ENCODE results near the gene RAET1L. TPM values are rescaled to one million over a fixed set of nuclear protein-coding genes. Genes with fewer than 3 reads are reported as not detected.
A peak's percentile ranks its signal among the peaks of the same experiment; 100 is the strongest.

Gene RAET1L
- total and polyA plus RNA-seq, 2 donors (not counting 3 experiments of a cell fraction or from before 2014, with no cell fraction given): not detected

- TF ChIP-seq, protein P1, sequence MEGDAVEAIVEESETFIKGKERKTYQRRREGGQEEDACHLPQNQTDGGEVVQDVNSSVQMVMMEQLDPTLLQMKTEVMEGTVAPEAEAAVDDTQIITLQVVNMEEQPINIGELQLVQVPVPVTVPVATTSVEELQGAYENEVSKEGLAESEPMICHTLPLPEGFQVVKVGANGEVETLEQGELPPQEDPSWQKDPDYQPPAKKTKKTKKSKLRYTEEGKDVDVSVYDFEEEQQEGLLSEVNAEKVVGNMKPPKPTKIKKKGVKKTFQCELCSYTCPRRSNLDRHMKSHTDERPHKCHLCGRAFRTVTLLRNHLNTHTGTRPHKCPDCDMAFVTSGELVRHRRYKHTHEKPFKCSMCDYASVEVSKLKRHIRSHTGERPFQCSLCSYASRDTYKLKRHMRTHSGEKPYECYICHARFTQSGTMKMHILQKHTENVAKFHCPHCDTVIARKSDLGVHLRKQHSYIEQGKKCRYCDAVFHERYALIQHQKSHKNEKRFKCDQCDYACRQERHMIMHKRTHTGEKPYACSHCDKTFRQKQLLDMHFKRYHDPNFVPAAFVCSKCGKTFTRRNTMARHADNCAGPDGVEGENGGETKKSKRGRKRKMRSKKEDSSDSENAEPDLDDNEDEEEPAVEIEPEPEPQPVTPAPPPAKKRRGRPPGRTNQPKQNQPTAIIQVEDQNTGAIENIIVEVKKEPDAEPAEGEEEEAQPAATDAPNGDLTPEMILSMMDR (IDR thresholded peaks at IDR 0.05; ENCODE audit: extremely low read depth in 1 of 2, insufficient read depth in 1 of 2, low read depth in 1 of 2, low read length in 2 of 2): peak; percentile 42 to 75
- TF ChIP-seq JUN (IDR thresholded peaks at IDR 0.05; ENCODE audit: borderline replicate concordance, insufficient read depth, insufficient read length, low read depth) (no peak), GATA2 (IDR thresholded peaks at IDR 0.05; ENCODE audit: insufficient read depth, insufficient read length, low read depth, low read length) (no peak), MYC (IDR thresholded peaks at IDR 0.05; ENCODE audit: low read depth, low read length) (no peak), EZH2 (IDR thresholded peaks at IDR 0.05; ENCODE audit: borderline replicate concordance, low read depth, low read length, severe bottlenecking) (no peak), FOS (IDR thresholded peaks at IDR 0.05; ENCODE audit: borderline replicate concordance, insufficient read depth, low read length) (peak; percentile 27), POLR2A (IDR thresholded peaks at IDR 0.05; ENCODE audit: low read depth, low read length) (peak; percentile 92), MAX (IDR thresholded peaks at IDR 0.05; ENCODE audit: insufficient read depth, insufficient read length) (no peak), POLR2AphosphoS5 (IDR thresholded peaks at IDR 0.05; ENCODE audit: insufficient read depth, low read depth, low read length) (peak; percentile 92)
- Histone ChIP-seq H3K4me2 (ENCODE audit: insufficient read depth, low read length) (peak within 1 kb of the TSS; percentile 78), H3K9ac (replicated peaks; ENCODE audit: extremely low read depth, insufficient read depth, low read length) (peak within 1 kb of the TSS; percentile 81), H3K79me2 (ENCODE audit: control insufficient read depth, insufficient read depth, low read length) (no peaks in the 10 kb centered on the region), H3K36me3 (ENCODE audit: control insufficient read depth in 2 of 2, extremely low read depth in 1 of 2, insufficient read depth in 2 of 2, low read length in 2 of 2) (peaks cover 0 to 2% of the 10 kb centered on the region in 2 experiments), H3K4me1 (ENCODE audit: control insufficient read depth, extremely low read depth, insufficient read depth, low read length) (peaks cover 4% of the 10 kb centered on the region), H3K9me1 (replicated peaks; ENCODE audit: control insufficient read depth, extremely low read depth, insufficient read depth, low read length) (no peaks in the 10 kb centered on the region), H3K4me3 (replicated peaks in 1 of 3; ENCODE audit: insufficient read depth in 1 of 3, low read depth in 1 of 3, low read length in 3 of 3) (peak within 1 kb of the TSS; percentile 72 to 88 (median 85)), H3K27ac (ENCODE audit: insufficient read depth, low read depth, low read length) (peak within 1 kb of the TSS; percentile 54), H4K20me1 (replicated peaks; ENCODE audit: control insufficient read depth, extremely low read depth, insufficient read depth, low read length) (no peaks in the 10 kb centered on the region), H2AFZ (ENCODE audit: low read depth, low read length) (peak within 1 kb of the TSS; percentile 96), H3K27me3 (ENCODE audit: control insufficient read depth in 2 of 2, insufficient read depth in 2 of 2, low read length in 2 of 2) (peaks cover 0 to under 1% of the 10 kb centered on the region in 2 experiments), H3K9me3 (replicated peaks; ENCODE audit: control insufficient read depth, insufficient read depth, low read length) (no peaks in the 10 kb centered on the region)
- FAIRE-seq (peak; percentile 96), DNase-seq (ENCODE audit: low read depth, low spot score) (peak; percentile 97)
- intact Hi-C loops (cut with micrococcal nuclease) (loop anchor here (1.0 to 2.0 kb wide), 5 partner anchors 44 to 503 kb away; partner anchors contain the start of genes GINM1 and RAET1L), dilution Hi-C loops (cut with MboI; ENCODE audit: extremely low pct_ligation_motif_present, low sequenced_read_pairs) (no loop called here)
- ChIA-PET POLR2A (no interaction called here), CTCF (interaction anchor here (0.5 to 3.4 kb wide), 14 partner anchors 10 to 748 kb away, joined by 3 to 37 read pairs (median 4); no protein-coding TSS in a partner anchor)
- BruUV-seq (replicated peaks): no TSS peak
Observed at GRCh38 chr6:150068720-150069648, 43.7 kb upstream of the RAET1L start, which contains the start of gene ULBP3. ULBP3 (minus strand) TSS chr6:150069121; CDS start chr6:150069066, 55 bp downstream.
